SW480 (cell line): ENCODE data around the gene ZBTB16.

Experiments
- DNase-seq: peaks from one replicate; pipeline ENCODE4 v3.0.0-alpha.2; 2016; ENCODE audit warnings: low spot score

Gene ZBTB16

DNA sequence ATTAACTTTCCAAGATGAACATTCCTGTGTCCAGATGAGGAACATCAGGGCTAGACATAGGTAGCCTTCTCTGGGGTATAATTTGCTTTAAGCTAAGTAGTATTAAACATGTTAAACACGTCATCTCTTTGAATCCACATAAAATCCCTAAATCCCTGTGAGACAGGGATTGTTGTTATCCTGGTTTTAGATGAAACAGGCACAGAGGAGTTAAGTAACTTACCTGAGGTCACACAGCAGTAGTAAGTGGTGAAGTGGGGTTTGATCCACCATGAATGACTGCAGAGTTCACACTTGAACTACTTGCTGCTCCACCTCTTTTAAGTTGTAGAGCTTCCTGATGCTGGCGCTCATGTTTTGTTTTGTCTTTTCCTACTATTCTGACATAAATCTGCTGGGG is 154.1 kb downstream of the ZBTB16 start:
- DNase-seq = no peak

DNA sequence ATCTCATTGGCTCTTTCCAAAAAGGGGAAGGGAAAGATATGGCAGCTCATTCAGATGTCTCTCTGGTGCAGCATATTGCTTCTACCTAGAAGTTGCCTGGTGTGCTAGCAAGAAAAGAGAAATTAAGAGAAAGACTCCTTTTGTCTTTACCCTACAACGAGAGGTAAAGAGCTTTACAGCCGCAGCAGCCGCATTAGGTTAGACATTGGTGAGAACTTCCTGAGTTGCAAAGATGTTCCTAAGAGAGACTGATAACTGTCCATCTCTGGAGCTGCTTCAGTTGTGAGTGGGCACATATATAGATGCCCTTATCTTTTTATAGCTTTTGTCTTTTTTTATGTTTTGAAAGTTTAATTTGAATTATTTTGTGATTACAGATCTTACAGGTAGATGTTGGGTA is 155.9 kb downstream of the ZBTB16 start:
- no peak for DNase-seq

DNA sequence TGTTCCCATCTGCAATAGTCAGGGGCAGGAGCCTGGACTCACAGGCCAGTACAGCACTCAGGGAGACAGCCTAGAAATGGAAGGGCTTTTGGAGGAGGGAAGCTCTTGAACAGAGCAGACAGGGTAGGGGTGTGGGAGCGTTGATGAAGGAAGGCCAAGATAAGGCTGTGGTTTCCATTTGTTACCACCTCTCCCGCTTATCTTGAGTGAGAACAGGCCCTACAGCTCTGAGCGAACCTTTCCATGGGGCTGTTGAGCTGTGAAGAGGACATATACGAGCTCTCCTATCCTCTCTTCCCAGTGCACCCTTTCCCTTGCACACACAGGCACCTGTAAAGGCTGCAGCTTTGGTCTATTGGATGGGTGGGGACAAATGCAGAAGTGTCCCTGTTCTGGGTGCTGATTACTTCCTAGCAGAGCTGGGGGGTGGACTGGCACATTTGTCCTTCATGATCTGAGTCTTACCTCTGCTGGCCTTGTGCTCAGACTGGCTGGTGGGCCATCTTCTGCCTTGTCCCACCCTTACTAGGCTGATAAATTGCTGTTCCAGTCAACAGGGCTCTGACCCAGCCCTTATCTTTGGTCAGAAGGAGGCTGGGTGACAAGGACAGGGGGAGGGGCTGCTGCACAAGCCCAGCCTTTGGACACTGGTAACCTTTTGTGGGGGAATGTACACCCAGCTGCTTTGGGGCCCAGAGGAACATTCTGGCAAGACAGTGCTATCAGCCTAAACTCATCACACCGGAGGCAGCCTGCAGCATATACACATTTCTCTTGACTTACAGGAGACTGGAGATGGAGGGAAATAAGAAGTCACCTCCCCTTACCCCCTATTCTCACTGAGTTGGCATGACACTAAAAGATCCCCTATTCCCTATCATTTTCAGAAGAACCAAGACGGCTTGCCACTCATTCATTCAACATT is 156.6 kb downstream of the ZBTB16 start:
- DNase-seq = no peak

DNA sequence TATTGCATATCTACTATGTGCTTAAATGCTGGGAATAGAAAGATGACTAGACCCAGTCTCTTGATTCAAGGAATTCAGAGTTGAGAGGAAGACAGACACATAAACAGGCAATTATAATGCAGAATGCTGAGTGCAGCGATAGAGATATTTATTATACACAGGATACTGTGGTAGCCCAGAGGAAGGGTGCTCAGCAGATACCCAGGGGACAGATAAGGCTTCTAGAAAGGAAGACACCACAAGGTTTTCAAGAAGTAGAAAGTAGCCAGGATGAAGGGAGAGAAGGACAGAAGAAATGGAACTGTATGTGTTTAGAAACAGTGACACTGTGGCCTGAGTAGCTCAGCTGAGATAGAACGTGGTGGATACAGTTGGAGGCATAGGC is 157.3 kb downstream of the ZBTB16 start:
- DNase-seq = no peak

DNA sequence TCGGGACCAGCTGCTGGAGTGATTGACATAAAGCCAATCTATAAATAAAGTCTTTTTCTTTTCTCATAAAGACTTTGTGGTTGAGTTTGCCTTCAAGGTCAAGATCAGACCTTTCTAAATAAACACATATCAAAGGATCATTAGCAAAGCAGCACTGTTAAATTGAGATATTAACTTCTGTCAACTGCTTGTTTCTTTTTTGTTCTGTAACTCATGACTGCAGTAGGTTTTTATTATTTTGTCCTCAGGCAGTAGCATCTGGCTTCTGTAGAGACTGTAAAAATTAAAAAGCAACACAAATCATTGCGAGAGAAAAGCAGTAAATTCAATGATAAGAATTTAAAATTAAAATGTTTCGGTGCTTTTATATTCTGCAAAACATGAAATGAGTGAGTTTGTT is 159.0 kb downstream of the ZBTB16 start:
- no peak for DNase-seq

GRCh38 chr11:114219559-114220349 is 160.2 kb downstream of the ZBTB16 start:
- DNase-seq = peak; percentile 9

GRCh38 chr11:114221037-114221436 is 161.5 kb downstream of the ZBTB16 start:
- no peak for DNase-seq

GRCh38 chr11:114225661-114226060 is 166.2 kb downstream of the ZBTB16 start:
- DNase-seq = no peak

DNA sequence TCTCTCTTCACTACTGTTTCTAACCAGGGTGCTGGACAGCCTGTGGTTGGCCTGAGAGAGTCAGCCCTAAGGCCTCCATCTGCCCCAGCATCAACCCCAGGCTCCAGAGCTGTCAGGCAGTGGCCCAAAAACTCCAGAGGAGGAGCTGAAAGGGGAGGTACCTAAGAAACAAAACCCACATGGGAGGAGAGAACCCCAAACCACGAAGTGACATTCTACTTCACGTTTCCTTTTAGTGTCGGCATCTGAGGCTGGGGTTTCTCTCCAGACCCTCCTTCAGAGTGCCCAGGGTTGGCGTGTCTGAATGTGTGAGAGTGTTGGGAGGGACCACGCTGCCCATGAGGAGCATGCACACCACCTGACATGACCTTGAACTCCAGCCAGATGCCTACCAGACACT is 166.8 kb downstream of the ZBTB16 start:
- no peak for DNase-seq

- peak; percentile 14 for DNase-seq
Observed at GRCh38 chr11:114228435-114229411, 169.2 kb downstream of the ZBTB16 start.

- DNase-seq = no peak
Observed at GRCh38 chr11:114230031-114230704, 170.7 kb downstream of the ZBTB16 start.

GRCh38 chr11:114232400-114233059 is 173.0 kb downstream of the ZBTB16 start:
- DNase-seq = no peak

DNA sequence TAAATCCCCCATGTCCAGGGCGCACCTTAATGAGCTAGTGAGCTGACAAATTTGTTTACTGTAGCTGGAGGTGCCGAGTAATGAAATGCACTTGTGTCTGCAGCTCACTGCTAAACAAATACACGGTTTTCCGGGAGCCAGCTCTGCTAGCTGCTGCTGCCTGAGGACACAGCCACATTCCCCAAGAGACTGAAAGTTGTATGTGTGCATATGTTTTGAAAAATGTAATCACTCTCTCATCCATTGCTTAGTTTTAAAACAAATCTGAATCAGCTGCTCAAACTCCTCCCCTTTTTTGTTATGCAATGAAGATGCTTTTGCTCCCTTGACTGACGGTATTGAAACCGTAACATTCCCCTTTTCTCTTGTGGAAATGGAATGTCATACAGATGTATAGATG is 174.2 kb downstream of the ZBTB16 start:
- DNase-seq = no peak

- no peak for DNase-seq
Observed at GRCh38 chr11:114236829-114237228, 177.3 kb downstream of the ZBTB16 start.

DNA sequence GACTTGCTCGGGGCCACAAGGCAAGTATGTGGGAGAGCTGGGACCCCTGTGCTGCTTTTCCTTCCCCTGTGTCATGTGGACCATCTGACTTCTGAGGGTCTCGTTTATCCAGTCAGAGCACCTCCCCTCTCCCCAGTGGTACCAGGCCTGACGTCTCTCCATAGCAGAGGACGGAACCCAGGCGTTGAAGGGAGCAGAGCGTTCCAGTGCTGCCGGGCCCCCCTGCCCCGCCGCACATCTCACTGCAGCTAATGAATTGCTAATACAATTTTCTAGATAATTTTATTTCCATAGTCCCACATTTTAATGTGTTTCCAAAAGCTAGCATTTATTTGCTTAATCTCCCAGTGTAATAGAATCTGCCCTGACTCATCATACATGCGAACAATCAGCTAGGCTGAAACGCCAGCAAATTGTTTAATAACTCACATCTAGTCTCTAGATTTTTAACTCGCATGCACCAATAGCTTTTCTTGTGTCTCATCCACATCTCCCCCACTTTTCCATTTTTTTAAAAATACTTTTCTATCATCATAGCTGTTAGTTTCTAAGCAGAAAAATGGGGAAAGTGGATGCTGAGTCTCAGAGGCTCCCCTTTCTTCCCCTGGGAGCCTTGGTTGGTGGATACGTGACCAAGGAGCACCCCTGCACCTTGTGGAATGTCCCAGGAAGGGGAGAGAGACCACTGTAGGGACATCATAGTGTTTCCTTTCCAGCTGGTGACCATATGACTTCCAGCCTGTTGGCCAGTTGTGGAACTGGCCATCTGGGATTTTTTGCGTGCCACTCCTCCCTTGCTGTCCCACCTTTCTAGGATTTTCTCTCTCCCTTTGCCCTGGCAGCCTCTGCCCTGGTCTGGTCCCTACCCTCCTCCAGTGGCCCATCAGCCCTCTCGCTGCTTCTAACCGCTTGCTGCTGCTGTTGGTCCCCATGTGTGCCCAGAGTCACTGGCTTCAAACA is 178.1 kb downstream of the ZBTB16 start:
- no peak for DNase-seq

GRCh38 chr11:114239753-114240161 is 180.2 kb downstream of the ZBTB16 start:
- no peak for DNase-seq

DNA sequence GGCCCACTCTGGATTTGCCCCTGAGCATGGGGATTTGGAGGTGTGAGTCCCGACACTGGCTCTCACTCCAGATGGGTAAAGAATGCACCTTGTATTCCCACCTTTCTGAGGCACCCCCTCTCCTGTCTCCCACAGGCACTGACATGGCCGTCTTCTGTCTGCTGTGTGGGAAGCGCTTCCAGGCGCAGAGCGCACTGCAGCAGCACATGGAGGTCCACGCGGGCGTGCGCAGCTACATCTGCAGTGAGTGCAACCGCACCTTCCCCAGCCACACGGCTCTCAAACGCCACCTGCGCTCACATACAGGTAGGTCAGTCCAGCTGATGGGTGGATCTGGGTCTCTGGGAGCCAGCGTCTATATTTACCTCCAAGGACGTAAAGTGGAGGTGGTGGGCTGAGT is 182.5 kb downstream of the ZBTB16 start:
- DNase-seq = no peak

DNA sequence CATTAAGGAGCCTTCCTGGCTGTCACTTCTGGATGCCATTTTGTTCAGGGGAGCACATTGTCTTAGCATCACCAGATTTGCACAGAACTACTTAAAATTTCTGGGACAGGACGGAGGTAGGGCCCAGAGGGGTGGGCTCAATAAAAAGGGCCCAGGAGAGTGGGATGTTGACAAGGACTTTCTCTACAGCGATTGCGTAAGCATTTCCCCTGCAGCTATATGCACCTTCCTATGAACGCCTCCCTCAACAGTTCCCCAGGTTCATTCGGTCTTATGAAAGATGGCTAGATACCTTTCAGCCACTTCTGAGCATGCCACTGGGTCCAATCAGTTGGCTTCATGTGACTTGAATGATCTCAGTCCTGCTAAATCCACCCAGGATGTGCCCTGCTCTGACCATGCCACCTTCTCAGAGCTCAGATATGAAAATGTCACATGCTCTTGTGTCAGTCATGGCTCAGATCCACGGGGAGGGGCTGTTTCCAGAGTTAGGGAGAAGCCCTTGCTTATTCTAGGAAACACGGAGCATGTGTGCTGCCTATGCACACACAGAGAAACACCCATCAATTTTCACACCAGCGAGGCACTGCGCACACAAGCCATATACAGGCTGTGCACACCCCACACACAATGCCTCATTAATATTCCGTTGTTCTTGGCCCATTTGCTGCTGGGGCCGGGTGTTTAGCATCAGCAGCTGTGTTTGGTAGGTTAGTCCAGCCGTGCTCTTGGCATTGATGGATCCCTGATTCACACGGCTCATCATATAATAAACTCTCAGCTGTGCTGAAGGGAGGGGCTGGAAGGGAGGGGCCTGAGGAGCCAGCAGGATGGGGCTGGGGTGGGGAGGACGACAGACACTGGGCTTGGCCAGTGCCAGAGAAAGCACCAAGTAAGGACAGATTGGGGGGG is 184.2 kb downstream of the ZBTB16 start:
- no peak for DNase-seq
